PC-3 (cell line): ENCODE data around the gene AZI2. TPM values are rescaled to one million over a fixed set of nuclear protein-coding genes. Genes with fewer than 3 reads are reported as not detected.
A peak's percentile ranks its signal among the peaks of the same experiment; 100 is the strongest.

Experiments used
- ATAC-seq: fragments of 200-7000 bp; cut with Tn5 transposase; 2 replicates; pipeline ENCODE4 v1.9.1; 2020; ENCODE audit warnings: mild to moderate bottlenecking, moderate library complexity
- Bru-seq: library from RNA; stranded (reverse); fragments of 400-500 nt; gene quantifications from one replicate; lab custom pipeline; 2021; lab: Mats Ljungman, UMichigan
- BruChase-seq, 2 experiments: library from RNA; stranded (reverse); fragments of 400-500 nt; gene quantifications; one replicate each; lab custom pipeline; 2021; lab: Mats Ljungman, UMichigan
- BruUV-seq: library from RNA; stranded (reverse); fragments of 400-500 nt; replicated peaks from 2 replicates; lab custom pipeline; 2021; lab: Mats Ljungman, UMichigan
- CTCF ChIA-PET: fragments of 300-600 bp; sonication (Branson Sonifier 250); formaldehyde crosslinking; loops from one replicate; lab custom pipeline; 2022; ENCODE audit warnings: antibody characterized with exemption; lab: Charles Lee
- POLR2A ChIA-PET: fragments of 300-600 bp; sonication (Branson Sonifier 250); formaldehyde crosslinking; loops from one replicate; lab custom pipeline; 2022; ENCODE audit warnings: antibody characterized with exemption; ENCODE audit not compliant: unreplicated experiment; lab: Charles Lee
- DNase-seq: peaks from one replicate; pipeline ENCODE4 v3.0.0-alpha.2; 2015
- H2AFZ ChIP-seq: fragments of 300-600 bp; sonication (generic); 2 replicates; pipeline ENCODE4 v1.6.0; 2016; ENCODE audit warnings: antibody characterized with exemption, low read length
- H3F3A ChIP-seq: fragments of 300-600 bp; sonication (generic); one replicate; pipeline ENCODE4 v1.6.0; 2017; ENCODE audit warnings: antibody characterized with exemption, low read length, control low read depth, mild to moderate bottlenecking; ENCODE audit not compliant: unreplicated experiment
- H3K27ac ChIP-seq: fragments of 300-600 bp; sonication (generic); 2 replicates; pipeline ENCODE4 v1.5.1; 2016; ENCODE audit warnings: mild to moderate bottlenecking, low read length
- H3K27me3 ChIP-seq: fragments of 300-600 bp; sonication (generic); 2 replicates; pipeline ENCODE4 v1.6.1; 2016; ENCODE audit warnings: low read length, mixed read lengths
- H3K36me3 ChIP-seq: fragments of 300-600 bp; sonication (generic); 2 replicates; pipeline ENCODE4 v1.6.1; 2016; ENCODE audit warnings: low read depth, mixed run types, low read length, mixed read lengths
- H3K4me1 ChIP-seq: fragments of 300-600 bp; sonication (generic); 2 replicates; pipeline ENCODE4 v1.5.1; 2016; ENCODE audit warnings: low read length; ENCODE audit not compliant: insufficient read depth
- H3K4me2 ChIP-seq: fragments of 300-600 bp; sonication (generic); 2 replicates; pipeline ENCODE4 v1.6.0; 2016; ENCODE audit warnings: low read length
- H3K4me3 ChIP-seq: fragments of 300-600 bp; sonication (generic); 2 replicates; pipeline ENCODE4 v1.5.1; 2016; ENCODE audit warnings: mild to moderate bottlenecking, low read length, mixed read lengths
- H3K79me2 ChIP-seq: fragments of 300-600 bp; sonication (generic); 2 replicates; pipeline ENCODE4 v1.6.1; 2017; ENCODE audit warnings: low read length, mixed read lengths
- H3K9ac ChIP-seq: fragments of 300-600 bp; sonication (generic); 2 replicates; pipeline ENCODE4 v1.6.0; 2016; ENCODE audit warnings: mild to moderate bottlenecking, low read length
- H3K9me2 ChIP-seq: fragments of 300-600 bp; sonication (generic); replicated peaks from 2 replicates; pipeline ENCODE4 v1.6.1; 2016; ENCODE audit warnings: mixed run types, low read length, mixed read lengths
- H3K9me3 ChIP-seq: fragments of 300-600 bp; sonication (generic); 2 replicates; pipeline ENCODE4 v1.6.1; 2016; ENCODE audit warnings: low read length, mixed read lengths
- H4K20me1 ChIP-seq: fragments of 300-600 bp; sonication (generic); 2 replicates; pipeline ENCODE4 v1.6.1; 2016; ENCODE audit warnings: low read length, mixed read lengths
- EZH2 ChIP-seq: fragments of 300-600 bp; sonication (generic); IDR thresholded peaks from one replicate; pipeline ENCODE4 v1.6.1; 2017; ENCODE audit warnings: antibody characterized with exemption, mild to moderate bottlenecking, low read length; ENCODE audit not compliant: unreplicated experiment
- EZH2phosphoT487 ChIP-seq: fragments of 300-600 bp; sonication (generic); IDR thresholded peaks from 2 replicates; pipeline ENCODE4 v1.6.1; 2018; ENCODE audit warnings: mild to moderate bottlenecking, antibody characterized with exemption, low read length, borderline replicate concordance
- intact Hi-C: fragments of 100-400 bp; cut with micrococcal nuclease; formaldehyde crosslinking; loops from 2 replicates; pipeline ENCODE4 v1.9.0; 2023
- long read RNA-seq: library from polyadenylated mRNA; unstranded; transcript quantifications from one replicate; pipeline ENCODE4 v2.0.0, GENCODE V29; 2021; ENCODE audit not compliant: unreplicated experiment
- total RNA-seq: library from RNA; depleted of rRNA; stranded (reverse); fragments of >200 nt; gene quantifications from 2 replicates; pipeline ENCODE4 v1.2.3, GENCODE V29; 2014; rRNA removed
- TF ChIP-seq, protein P1 (sequence below): fragments of 300-600 bp; sonication (generic); conservative IDR thresholded peaks from 2 replicates; pipeline ENCODE4 v1.5.1; 2017; ENCODE audit warnings: antibody characterized with exemption, low read depth, mild to moderate bottlenecking, low read length

AZI2 gene
- 36.3 and 40.4 TPM in 2 replicates for total RNA-seq
- Bru-seq, nascent RNA: percentile 86 among the genes with signal in this experiment
- BruChase-seq, experiment 1, labeled RNA remaining after a 6-hour chase: percentile 83 among the genes with signal in this experiment
- percentile 85 among the genes with signal in this experiment for BruChase-seq, experiment 2, labeled RNA remaining after a 2-hour chase
- long read RNA-seq, full-length matches to known transcripts: 93 of 109 reads
- long read RNA-seq, partial matches to known transcripts: 7 of 109 reads
- long read RNA-seq, other reads (novel, unspliced or antisense): 9 of 109 reads

- CTCF ChIA-PET: interaction anchor here (0.6 to 0.7 kb wide), 2 partner anchors 322 to 1405 kb away, joined by 3 read pairs; no protein-coding TSS in a partner anchor
- H3K36me3 ChIP-seq: no peaks in the 10 kb centered on the region
- H3K4me2 ChIP-seq: peak within 1 kb of the TSS; percentile 88
- no peaks in the 10 kb centered on the region for H3K9me3 ChIP-seq
- DNase-seq: peak; percentile 95
- H3F3A ChIP-seq: no peaks in the 10 kb centered on the region
- H3K4me1 ChIP-seq: peaks cover 34% of the 10 kb centered on the region
- ATAC-seq: peak; percentile 90
- no peak for TF ChIP-seq EZH2phosphoT487
- no peak for TF ChIP-seq EZH2
- TF ChIP-seq, protein P1, sequence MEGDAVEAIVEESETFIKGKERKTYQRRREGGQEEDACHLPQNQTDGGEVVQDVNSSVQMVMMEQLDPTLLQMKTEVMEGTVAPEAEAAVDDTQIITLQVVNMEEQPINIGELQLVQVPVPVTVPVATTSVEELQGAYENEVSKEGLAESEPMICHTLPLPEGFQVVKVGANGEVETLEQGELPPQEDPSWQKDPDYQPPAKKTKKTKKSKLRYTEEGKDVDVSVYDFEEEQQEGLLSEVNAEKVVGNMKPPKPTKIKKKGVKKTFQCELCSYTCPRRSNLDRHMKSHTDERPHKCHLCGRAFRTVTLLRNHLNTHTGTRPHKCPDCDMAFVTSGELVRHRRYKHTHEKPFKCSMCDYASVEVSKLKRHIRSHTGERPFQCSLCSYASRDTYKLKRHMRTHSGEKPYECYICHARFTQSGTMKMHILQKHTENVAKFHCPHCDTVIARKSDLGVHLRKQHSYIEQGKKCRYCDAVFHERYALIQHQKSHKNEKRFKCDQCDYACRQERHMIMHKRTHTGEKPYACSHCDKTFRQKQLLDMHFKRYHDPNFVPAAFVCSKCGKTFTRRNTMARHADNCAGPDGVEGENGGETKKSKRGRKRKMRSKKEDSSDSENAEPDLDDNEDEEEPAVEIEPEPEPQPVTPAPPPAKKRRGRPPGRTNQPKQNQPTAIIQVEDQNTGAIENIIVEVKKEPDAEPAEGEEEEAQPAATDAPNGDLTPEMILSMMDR: peak; percentile 33; the same call in 1 of the 2 replicates
- H3K9me2 ChIP-seq: no peaks in the 10 kb centered on the region
- peak within 1 kb of the TSS; percentile 91 for H2AFZ ChIP-seq
- BruUV-seq: no TSS peak
- H3K27me3 ChIP-seq: no peaks in the 10 kb centered on the region
- intact Hi-C loops: loop anchor here (1.0 kb wide), 1 partner anchor 108 kb away; the partner anchor contains the start of gene CMC1
- POLR2A ChIA-PET: no interaction called here
- peak within 1 kb of the TSS; percentile 85 for H3K4me3 ChIP-seq
- peak within 1 kb of the TSS; percentile 89 for H3K9ac ChIP-seq
- peaks cover 19% of the 10 kb centered on the region; the same call in 1 of the 2 replicates for H4K20me1 ChIP-seq
- peaks cover 56% of the 10 kb centered on the region for H3K79me2 ChIP-seq
- peak within 1 kb of the TSS; percentile 84 for H3K27ac ChIP-seq
These were observed at the start of gene AZI2, which contains the start of gene ZCWPW2 for GRCh38 chr3:28348629-28349468. TSS of gene AZI2 (minus strand) at chr3:28348824. CDS start at chr3:28340617, 8,207 bp downstream. TSS of gene ZCWPW2 (plus strand) at chr3:28348721. CDS start at chr3:28413069, 64,348 bp downstream.

GRCh38 chr3:28388978-28389377 is 40.4 kb upstream of the AZI2 start:
- no peak overlapping the region for H2AFZ ChIP-seq
- H3K79me2 ChIP-seq: no peaks in the 10 kb centered on the region
- TF ChIP-seq, protein P1: no peak; the same call in 1 of the 2 replicates
- TF ChIP-seq EZH2phosphoT487: no peak
- no peak for TF ChIP-seq EZH2
- H4K20me1 ChIP-seq: no peaks in the 10 kb centered on the region
- no peaks in the 10 kb centered on the region for H3K9me3 ChIP-seq
- no peaks in the 10 kb centered on the region for H3K4me1 ChIP-seq
- no peaks in the 10 kb centered on the region for H3K27me3 ChIP-seq
- H3F3A ChIP-seq: no peaks in the 10 kb centered on the region
- H3K9ac ChIP-seq: no peak overlapping the region
- BruUV-seq: no TSS peak
- H3K36me3 ChIP-seq: no peaks in the 10 kb centered on the region
- intact Hi-C loops: no loop called here
- ATAC-seq (no peak), DNase-seq (no peak)
- no peak overlapping the region for H3K4me2 ChIP-seq
- no peak overlapping the region for H3K4me3 ChIP-seq
- ChIA-PET CTCF (no interaction called here), POLR2A (no interaction called here)
- 0 out of 2 replicates have a peak, but pooled peaks cover 3% of the 10 kb centered on the region for H3K9me2 ChIP-seq
- no peak overlapping the region for H3K27ac ChIP-seq
